GM23338 (cell line): Measurements from ENCODE around the gene TNRC18. TPM values are rescaled to one million over a fixed set of nuclear protein-coding genes. Genes with fewer than 3 reads are reported as not detected.
A peak's percentile ranks its signal among the peaks of the same experiment; 100 is the strongest.

ENCODE experiments used
- ATAC-seq: fragments of 200-7000 bp; cut with Tn5 transposase; 3 replicates; pipeline ENCODE4 v1.9.1; 2020
- DNase-seq: peaks from one replicate; pipeline ENCODE4 v3.0.0-alpha.2; 2015; ENCODE audit warnings: low spot score
- H2AFZ ChIP-seq: fragments of 200-600 bp; sonication (generic); 2 replicates; pipeline ENCODE4 v1.8.0; 2016; ENCODE audit warnings: antibody characterized with exemption, mild to moderate bottlenecking, moderate library complexity
- H3F3A ChIP-seq: fragments of 200-600 bp; sonication (generic); replicated peaks from 2 replicates; pipeline ENCODE4 v1.8.0; 2017; ENCODE audit warnings: antibody characterized with exemption, mixed run types, low read depth
- H3K27ac ChIP-seq: fragments of 200-600 bp; sonication (generic); 2 replicates; pipeline ENCODE4 v1.6.1; 2016; ENCODE audit warnings: low read depth
- H3K27me3 ChIP-seq: fragments of 200-600 bp; sonication (generic); 2 replicates; pipeline ENCODE4 v1.8.0; 2016; ENCODE audit warnings: mild to moderate bottlenecking, mixed run types, moderate library complexity; ENCODE audit not compliant: insufficient read depth
- H3K36me3 ChIP-seq: fragments of 200-600 bp; sonication (generic); 2 replicates; pipeline ENCODE4 v1.8.0; 2016; ENCODE audit warnings: mild to moderate bottlenecking; ENCODE audit not compliant: insufficient read depth
- H3K4me1 ChIP-seq: fragments of 200-600 bp; sonication (generic); 2 replicates; pipeline ENCODE4 v1.8.0; 2016; ENCODE audit warnings: mild to moderate bottlenecking, moderate library complexity; ENCODE audit not compliant: insufficient read depth
- H3K4me2 ChIP-seq: fragments of 200-600 bp; sonication (generic); 2 replicates; pipeline ENCODE4 v1.7.1; 2017; ENCODE audit warnings: mixed run types
- H3K4me3 ChIP-seq: fragments of 200-600 bp; sonication (generic); 2 replicates; pipeline ENCODE4 v1.6.1; 2016; ENCODE audit warnings: mixed run types
- H3K79me2 ChIP-seq: fragments of 200-600 bp; sonication (generic); replicated peaks from 2 replicates; pipeline ENCODE4 v1.8.0; 2017; ENCODE audit warnings: mild to moderate bottlenecking; ENCODE audit not compliant: insufficient read depth
- H3K9me2 ChIP-seq: fragments of 200-600 bp; sonication (generic); 2 replicates; pipeline ENCODE4 v1.8.0; 2017; ENCODE audit not compliant: insufficient read depth
- H4K20me1 ChIP-seq: fragments of 200-600 bp; sonication (generic); replicated peaks from 2 replicates; pipeline ENCODE4 v1.8.0; 2017; ENCODE audit warnings: mild to moderate bottlenecking; ENCODE audit not compliant: insufficient read depth
- H3K27ac Mint-ChIP-seq: 2 replicates; pipeline ENCODE4 v1.8.0; 2020; ENCODE audit warnings: inconsistent platforms, mild to moderate bottlenecking, moderate library complexity, mixed read lengths
- H3K27me3 Mint-ChIP-seq: 3 replicates; pipeline ENCODE4 v1.8.0; 2022; ENCODE audit warnings: low read depth, mild to moderate bottlenecking, moderate library complexity, mixed read lengths, inconsistent platforms; ENCODE audit not compliant: insufficient read depth, poor library complexity
- H3K36me3 Mint-ChIP-seq: 3 replicates; pipeline ENCODE4 v1.8.0; 2021; ENCODE audit warnings: low read depth, mild to moderate bottlenecking, inconsistent platforms, moderate library complexity, mixed read lengths
- H3K4me1 Mint-ChIP-seq: 3 replicates; pipeline ENCODE4 v1.8.0; 2020; ENCODE audit warnings: mild to moderate bottlenecking, inconsistent platforms, mixed read lengths
- H3K4me3 Mint-ChIP-seq: 3 replicates; pipeline ENCODE4 v1.8.0; 2021; ENCODE audit warnings: moderate library complexity, mild to moderate bottlenecking, inconsistent platforms, mixed read lengths
- H3K9me3 Mint-ChIP-seq: 3 replicates; pipeline ENCODE4 v1.8.0; 2020; ENCODE audit warnings: moderate library complexity, mild to moderate bottlenecking, inconsistent platforms, mixed read lengths
- NANOG ChIP-seq: IDR thresholded peaks from 2 replicates; pipeline ENCODE4 v1.6.1; 2016; ENCODE audit warnings: antibody characterized with exemption, borderline replicate concordance
- POLR2AphosphoS5 ChIP-seq: IDR thresholded peaks from 2 replicates; pipeline ENCODE4 v1.6.1; 2016; ENCODE audit warnings: antibody characterized with exemption, low read depth
- ZNF331 ChIP-seq: fragments of 250-450 bp; sonication (Bioruptor Pico); IDR thresholded peaks from 2 replicates; pipeline ENCODE4 v1.5.0; 2020; ENCODE audit warnings: low read depth, mild to moderate bottlenecking, moderate library complexity
- polyA plus RNA-seq: library from polyadenylated mRNA; unstranded; fragments of >200 nt; fragmentation: Nextera tagmentation; extraction: Ambion mirVana; gene quantifications from 2 replicates; pipeline ENCODE4 v1.2.1, GENCODE V29; 2016
- total RNA-seq: library from RNA; depleted of rRNA; stranded (reverse); fragments of >200 nt; shearing (Covaris generic); gene quantifications from 2 replicates; pipeline ENCODE4 v1.2.3, GENCODE V29; 2014
- TF ChIP-seq, protein P1 (sequence below): fragments of 250-450 bp; sonication (Bioruptor Pico); IDR thresholded peaks from 2 replicates; pipeline ENCODE4 v1.5.0; 2020; ENCODE audit warnings: mild to moderate bottlenecking, moderate library complexity
- TF ChIP-seq, protein P2 (sequence below), 2 experiments: fragments of 200-600 bp in 1 of 2; sonication (generic) in 1 of 2; conservative IDR thresholded peaks; 2 replicates each; pipeline versions ENCODE4 v1.5.1 to v1.6.1; 2016 to 2017; ENCODE audit warnings: antibody characterized with exemption in 2 of 2, low read depth in 2 of 2, mild to moderate bottlenecking in 2 of 2, moderate library complexity in 1 of 2
- TF ChIP-seq, protein P3 (sequence below): IDR thresholded peaks from 2 replicates; pipeline ENCODE4 v1.6.1; 2016; ENCODE audit warnings: antibody characterized with exemption
- TF ChIP-seq, protein P4 (sequence below): IDR thresholded peaks from one replicate; pipeline ENCODE4 v1.6.1; 2018; ENCODE audit warnings: antibody characterized with exemption; ENCODE audit not compliant: unreplicated experiment

The TNRC18 gene
- total and polyA plus RNA-seq, 2 experiments from 2014 or later = 2.1 to 17.5 TPM

DNA sequence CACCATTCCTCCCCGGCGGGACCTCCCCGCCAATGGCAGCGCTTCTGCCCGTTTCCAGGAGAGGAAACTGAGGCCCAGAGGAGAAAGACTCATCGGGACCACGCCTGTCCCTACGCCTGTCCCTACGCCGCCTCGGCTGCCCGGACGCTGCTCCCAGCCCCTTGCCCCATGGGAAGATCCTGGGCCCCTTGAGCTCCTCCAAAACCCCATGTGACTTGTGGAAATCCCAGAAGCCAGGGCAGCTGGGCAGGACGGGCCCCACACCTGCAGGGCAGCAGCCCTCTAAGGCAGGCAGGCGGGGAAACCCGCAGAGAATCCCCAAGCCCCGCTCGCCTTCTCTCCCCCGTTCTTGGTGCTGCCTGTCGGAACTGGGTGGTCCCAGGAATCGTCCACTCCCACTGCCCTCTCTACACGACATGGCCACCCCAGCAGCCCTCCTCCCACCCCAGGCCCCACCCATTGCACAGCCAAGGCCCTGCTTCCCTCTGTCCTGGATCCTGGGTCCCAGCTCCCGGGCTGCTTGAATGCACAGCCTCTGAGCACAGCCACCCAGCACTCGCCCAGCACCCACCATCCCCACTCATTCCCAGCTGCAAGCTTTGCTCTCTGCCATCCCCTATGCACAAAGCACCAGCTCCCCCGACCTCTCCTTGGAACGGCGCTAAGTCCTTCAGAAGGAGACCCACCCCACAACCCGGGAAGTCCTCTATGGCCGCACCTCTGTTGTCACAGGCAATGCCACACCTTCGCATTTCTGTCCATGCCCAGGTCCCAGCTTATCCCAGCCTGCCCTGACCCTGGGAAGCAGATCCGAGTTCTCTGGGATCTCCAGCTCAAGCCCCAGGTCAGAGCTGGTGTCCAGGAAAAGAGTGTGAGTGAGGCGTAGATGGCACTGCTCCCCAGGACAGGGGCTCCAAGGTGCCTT lies 90.3 kb downstream of the TNRC18 start (continued):
- TF ChIP-seq, protein P1, sequence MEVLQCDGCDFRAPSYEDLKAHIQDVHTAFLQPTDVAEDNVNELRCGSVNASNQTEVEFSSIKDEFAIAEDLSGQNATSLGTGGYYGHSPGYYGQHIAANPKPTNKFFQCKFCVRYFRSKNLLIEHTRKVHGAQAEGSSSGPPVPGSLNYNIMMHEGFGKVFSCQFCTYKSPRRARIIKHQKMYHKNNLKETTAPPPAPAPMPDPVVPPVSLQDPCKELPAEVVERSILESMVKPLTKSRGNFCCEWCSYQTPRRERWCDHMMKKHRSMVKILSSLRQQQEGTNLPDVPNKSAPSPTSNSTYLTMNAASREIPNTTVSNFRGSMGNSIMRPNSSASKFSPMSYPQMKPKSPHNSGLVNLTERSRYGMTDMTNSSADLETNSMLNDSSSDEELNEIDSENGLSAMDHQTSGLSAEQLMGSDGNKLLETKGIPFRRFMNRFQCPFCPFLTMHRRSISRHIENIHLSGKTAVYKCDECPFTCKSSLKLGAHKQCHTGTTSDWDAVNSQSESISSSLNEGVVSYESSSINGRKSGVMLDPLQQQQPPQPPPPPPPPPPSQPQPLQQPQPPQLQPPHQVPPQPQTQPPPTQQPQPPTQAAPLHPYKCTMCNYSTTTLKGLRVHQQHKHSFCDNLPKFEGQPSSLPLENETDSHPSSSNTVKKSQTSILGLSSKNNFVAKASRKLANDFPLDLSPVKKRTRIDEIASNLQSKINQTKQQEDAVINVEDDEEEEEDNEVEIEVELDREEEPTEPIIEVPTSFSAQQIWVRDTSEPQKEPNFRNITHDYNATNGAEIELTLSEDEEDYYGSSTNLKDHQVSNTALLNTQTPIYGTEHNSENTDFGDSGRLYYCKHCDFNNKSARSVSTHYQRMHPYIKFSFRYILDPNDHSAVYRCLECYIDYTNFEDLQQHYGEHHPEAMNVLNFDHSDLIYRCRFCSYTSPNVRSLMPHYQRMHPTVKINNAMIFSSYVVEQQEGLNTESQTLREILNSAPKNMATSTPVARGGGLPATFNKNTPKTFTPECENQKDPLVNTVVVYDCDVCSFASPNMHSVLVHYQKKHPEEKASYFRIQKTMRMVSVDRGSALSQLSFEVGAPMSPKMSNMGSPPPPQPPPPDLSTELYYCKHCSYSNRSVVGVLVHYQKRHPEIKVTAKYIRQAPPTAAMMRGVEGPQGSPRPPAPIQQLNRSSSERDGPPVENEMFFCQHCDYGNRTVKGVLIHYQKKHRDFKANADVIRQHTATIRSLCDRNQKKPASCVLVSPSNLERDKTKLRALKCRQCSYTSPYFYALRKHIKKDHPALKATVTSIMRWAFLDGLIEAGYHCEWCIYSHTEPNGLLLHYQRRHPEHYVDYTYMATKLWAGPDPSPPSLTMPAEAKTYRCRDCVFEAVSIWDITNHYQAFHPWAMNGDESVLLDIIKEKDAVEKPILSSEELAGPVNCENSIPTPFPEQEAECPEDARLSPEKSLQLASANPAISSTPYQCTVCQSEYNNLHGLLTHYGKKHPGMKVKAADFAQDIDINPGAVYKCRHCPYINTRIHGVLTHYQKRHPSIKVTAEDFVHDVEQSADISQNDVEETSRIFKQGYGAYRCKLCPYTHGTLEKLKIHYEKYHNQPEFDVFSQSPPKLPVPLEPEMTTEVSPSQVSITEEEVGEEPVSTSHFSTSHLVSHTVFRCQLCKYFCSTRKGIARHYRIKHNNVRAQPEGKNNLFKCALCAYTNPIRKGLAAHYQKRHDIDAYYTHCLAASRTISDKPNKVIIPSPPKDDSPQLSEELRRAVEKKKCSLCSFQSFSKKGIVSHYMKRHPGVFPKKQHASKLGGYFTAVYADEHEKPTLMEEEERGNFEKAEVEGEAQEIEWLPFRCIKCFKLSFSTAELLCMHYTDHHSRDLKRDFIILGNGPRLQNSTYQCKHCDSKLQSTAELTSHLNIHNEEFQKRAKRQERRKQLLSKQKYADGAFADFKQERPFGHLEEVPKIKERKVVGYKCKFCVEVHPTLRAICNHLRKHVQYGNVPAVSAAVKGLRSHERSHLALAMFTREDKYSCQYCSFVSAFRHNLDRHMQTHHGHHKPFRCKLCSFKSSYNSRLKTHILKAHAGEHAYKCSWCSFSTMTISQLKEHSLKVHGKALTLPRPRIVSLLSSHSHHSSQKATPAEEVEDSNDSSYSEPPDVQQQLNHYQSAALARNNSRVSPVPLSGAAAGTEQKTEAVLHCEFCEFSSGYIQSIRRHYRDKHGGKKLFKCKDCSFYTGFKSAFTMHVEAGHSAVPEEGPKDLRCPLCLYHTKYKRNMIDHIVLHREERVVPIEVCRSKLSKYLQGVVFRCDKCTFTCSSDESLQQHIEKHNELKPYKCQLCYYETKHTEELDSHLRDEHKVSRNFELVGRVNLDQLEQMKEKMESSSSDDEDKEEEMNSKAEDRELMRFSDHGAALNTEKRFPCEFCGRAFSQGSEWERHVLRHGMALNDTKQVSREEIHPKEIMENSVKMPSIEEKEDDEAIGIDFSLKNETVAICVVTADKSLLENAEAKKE (CRISPR knock-in tag) = no peak
- TF ChIP-seq NANOG = no peak
- TF ChIP-seq, protein P2, sequence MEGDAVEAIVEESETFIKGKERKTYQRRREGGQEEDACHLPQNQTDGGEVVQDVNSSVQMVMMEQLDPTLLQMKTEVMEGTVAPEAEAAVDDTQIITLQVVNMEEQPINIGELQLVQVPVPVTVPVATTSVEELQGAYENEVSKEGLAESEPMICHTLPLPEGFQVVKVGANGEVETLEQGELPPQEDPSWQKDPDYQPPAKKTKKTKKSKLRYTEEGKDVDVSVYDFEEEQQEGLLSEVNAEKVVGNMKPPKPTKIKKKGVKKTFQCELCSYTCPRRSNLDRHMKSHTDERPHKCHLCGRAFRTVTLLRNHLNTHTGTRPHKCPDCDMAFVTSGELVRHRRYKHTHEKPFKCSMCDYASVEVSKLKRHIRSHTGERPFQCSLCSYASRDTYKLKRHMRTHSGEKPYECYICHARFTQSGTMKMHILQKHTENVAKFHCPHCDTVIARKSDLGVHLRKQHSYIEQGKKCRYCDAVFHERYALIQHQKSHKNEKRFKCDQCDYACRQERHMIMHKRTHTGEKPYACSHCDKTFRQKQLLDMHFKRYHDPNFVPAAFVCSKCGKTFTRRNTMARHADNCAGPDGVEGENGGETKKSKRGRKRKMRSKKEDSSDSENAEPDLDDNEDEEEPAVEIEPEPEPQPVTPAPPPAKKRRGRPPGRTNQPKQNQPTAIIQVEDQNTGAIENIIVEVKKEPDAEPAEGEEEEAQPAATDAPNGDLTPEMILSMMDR (conservative IDR thresholded peaks at IDR 0.05; ENCODE audit: low read depth in 2 of 2) = no peak
- TF ChIP-seq ZNF331 = no peak
- TF ChIP-seq POLR2AphosphoS5 = no peak

DNA sequence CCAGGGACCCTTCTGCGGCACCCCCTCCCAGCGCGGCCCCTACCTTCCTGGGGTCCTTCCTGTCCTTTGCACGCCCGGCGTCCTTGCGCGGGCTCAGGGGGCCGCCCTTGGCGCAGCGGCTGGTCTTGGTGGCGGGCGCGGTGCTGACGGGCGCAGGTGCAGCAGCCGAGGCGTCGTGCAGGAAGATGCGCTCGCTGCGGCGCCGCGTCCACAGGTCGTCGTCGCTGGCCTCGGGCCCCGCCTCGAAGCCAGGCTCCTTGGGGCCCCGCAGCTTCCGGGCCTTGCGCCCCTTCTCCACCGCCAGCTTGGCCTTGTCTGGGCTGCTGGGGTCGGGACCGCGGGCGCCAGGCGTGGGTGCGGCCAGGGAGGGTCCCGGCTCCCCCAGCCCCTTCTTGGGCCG lies 91.1 kb downstream of the TNRC18 start:
- H3K27me3 ChIP-seq = no peaks in the 10 kb centered on the region
- no peaks in the 10 kb centered on the region for H4K20me1 ChIP-seq
- no peaks in the 10 kb centered on the region for H3K4me1 ChIP-seq
- H3F3A ChIP-seq = no peaks in the 10 kb centered on the region
- no peak overlapping the region for H3K4me2 ChIP-seq
- H2AFZ ChIP-seq = peak overlapping the region; percentile 28; the same call in 1 of the 2 replicates
- TF ChIP-seq, protein P3, sequence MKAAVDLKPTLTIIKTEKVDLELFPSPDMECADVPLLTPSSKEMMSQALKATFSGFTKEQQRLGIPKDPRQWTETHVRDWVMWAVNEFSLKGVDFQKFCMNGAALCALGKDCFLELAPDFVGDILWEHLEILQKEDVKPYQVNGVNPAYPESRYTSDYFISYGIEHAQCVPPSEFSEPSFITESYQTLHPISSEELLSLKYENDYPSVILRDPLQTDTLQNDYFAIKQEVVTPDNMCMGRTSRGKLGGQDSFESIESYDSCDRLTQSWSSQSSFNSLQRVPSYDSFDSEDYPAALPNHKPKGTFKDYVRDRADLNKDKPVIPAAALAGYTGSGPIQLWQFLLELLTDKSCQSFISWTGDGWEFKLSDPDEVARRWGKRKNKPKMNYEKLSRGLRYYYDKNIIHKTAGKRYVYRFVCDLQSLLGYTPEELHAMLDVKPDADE = no peak
- no peak for TF ChIP-seq POLR2AphosphoS5
- TF ChIP-seq, protein P4, sequence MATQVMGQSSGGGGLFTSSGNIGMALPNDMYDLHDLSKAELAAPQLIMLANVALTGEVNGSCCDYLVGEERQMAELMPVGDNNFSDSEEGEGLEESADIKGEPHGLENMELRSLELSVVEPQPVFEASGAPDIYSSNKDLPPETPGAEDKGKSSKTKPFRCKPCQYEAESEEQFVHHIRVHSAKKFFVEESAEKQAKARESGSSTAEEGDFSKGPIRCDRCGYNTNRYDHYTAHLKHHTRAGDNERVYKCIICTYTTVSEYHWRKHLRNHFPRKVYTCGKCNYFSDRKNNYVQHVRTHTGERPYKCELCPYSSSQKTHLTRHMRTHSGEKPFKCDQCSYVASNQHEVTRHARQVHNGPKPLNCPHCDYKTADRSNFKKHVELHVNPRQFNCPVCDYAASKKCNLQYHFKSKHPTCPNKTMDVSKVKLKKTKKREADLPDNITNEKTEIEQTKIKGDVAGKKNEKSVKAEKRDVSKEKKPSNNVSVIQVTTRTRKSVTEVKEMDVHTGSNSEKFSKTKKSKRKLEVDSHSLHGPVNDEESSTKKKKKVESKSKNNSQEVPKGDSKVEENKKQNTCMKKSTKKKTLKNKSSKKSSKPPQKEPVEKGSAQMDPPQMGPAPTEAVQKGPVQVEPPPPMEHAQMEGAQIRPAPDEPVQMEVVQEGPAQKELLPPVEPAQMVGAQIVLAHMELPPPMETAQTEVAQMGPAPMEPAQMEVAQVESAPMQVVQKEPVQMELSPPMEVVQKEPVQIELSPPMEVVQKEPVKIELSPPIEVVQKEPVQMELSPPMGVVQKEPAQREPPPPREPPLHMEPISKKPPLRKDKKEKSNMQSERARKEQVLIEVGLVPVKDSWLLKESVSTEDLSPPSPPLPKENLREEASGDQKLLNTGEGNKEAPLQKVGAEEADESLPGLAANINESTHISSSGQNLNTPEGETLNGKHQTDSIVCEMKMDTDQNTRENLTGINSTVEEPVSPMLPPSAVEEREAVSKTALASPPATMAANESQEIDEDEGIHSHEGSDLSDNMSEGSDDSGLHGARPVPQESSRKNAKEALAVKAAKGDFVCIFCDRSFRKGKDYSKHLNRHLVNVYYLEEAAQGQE = no peak
- Mint-ChIP-seq H3K27me3 (peaks cover 4% of the 10 kb centered on the region), H3K4me3 (no peak overlapping the region), H3K9me3 (peaks cover 9% of the 10 kb centered on the region; the same call in 2 of the 3 replicates), H3K4me1 (peaks cover 2% of the 10 kb centered on the region; the same call in 2 of the 3 replicates), H3K27ac (no peak overlapping the region), H3K36me3 (peaks cover 5% of the 10 kb centered on the region; the same call in 1 of the 3 replicates)
- H3K4me3 ChIP-seq = no peak overlapping the region
- H3K36me3 ChIP-seq = no peaks in the 10 kb centered on the region
- peak; percentile 42 for DNase-seq
- H3K27ac ChIP-seq = no peak overlapping the region
- H3K79me2 ChIP-seq = no peaks in the 10 kb centered on the region
- no peaks in the 10 kb centered on the region for H3K9me2 ChIP-seq
- peak; percentile 63 for ATAC-seq
